ENCODE data around the gene CD48.
"Not testable (repeated sequence)": the region's sequence is repeated elsewhere in the genome, so short reads cannot be mapped to it uniquely, and the experiment has no call there.

The CD48 gene

GRCh38 chr1:160712525-160713080 is 981 bp upstream of the CD48 start:
- not testable (repeated sequence) for DNase-seq (ENCODE audit: low spot score)

DNA sequence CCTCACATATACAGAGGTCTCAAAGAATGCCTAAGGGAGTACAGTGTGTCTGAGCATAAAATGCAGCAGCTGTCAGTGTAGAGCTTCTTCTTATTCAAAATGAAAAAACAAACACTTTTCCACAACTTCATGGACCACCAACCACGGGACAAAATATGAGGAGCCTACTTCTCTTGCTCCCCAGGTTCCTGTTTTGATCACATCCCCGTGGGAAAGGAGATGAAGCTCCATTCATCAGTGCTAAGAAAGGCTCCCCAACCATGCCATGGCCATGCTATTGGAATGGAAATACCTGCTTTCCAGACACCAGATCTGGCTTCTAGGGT is 383 bp downstream of the CD48 start:
- DNase-seq (ENCODE audit: low spot score), result no peak

DNA sequence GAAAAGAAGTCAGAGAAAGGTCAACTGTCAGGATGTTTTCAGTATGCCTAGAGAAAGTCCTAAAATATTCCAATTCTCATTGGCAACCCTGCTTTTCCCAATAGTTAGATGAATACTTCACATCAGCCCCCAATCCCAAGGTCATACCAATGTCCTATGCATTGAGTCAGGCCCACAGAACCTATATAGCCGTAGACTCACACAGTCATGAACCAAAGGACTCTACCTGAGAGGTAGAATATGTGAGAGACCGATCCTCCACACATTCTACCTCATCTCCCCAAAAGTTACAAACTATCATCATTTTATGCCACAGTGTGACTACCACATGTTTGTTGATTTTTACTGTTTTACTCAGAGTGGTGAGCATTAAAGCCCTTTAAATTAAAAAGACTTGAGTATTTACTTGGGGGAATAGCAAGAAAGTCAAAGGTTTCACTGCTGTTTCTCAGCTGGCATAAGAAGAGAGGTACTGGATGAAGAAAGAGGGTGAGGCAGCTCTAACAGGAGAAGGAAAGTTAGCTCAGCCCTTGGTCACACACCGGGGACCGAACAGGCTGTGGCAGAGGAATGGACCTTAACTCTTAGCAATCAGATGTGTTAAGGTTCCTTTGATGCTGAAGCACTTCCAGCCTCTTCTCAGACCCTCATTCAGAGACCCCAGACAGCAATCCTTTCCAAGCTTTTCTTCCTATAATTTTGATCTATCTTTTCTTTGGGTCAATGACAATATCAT is 937 bp downstream of the CD48 start:
- no peak for DNase-seq (ENCODE audit: low spot score)

GRCh38 chr1:160709715-160710114 is 1.9 kb downstream of the CD48 start:
- DNase-seq (ENCODE audit: low spot score), result no peak

GRCh38 chr1:160708801-160709200 is 2.8 kb downstream of the CD48 start:
- DNase-seq (ENCODE audit: low spot score), result no peak

DNA sequence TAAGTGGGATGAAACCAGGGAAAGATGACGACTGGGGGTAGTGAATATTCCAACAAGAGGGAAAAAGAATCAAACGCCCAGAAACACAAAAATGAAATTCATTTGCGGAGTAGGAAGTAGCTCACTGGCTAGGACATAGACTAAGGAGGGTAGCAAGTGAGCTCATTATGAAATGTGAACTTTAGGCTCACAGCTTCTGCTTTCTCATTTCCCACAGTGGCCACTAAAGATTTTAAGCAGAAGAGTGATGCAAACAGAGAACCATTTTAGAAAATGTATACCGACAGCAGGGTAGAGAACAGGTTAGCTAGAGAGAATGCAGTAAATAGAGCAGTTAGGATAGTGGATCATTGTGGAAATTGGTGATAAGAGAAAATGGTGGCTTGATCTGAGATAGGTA is 3.5 kb downstream of the CD48 start:
- no peak for DNase-seq (ENCODE audit: low spot score)

DNA sequence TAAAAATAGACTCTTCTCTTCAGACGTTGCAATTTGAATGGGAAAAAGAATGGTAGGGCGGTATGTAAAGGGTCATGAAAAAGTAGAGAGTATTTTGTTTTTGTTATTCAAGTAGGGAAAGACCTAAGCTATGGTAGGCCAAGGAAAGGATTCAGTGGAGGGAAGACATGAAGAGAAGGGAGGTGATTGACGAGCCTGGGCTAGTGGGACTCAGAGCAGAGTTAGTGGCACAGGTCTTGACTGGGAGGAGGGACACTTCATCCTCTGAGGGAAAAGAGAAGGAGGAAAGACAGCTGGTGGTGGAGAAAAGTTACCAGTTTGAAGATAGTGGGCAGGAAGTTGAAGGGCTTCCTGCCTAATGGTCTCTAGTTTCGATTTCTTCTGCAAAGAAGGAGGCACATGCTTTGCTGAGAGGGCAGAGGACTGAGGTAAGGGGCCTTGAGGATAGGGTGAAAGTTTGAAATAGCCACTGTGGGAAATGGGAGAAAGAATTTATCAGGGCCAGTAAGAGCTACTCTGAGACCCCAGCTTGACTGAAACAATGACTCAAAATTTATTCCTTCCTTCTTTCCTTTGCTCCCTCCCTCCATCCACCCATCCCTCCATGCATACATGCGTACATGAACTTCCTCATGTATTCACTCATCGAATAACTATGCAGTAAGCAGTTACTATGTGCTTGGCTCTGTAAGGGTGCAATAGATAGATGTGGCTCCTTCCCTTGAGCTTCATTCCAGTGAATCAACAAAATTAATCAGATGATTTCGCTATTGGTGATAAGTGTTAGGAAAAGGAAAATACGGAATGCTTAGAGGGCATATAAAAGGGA is 4.2 kb downstream of the CD48 start:
- DNase-seq (ENCODE audit: low spot score), result no peak

- DNase-seq (ENCODE audit: low spot score), result no peak
Observed at GRCh38 chr1:160706526-160707235, 4.9 kb downstream of the CD48 start.

DNA sequence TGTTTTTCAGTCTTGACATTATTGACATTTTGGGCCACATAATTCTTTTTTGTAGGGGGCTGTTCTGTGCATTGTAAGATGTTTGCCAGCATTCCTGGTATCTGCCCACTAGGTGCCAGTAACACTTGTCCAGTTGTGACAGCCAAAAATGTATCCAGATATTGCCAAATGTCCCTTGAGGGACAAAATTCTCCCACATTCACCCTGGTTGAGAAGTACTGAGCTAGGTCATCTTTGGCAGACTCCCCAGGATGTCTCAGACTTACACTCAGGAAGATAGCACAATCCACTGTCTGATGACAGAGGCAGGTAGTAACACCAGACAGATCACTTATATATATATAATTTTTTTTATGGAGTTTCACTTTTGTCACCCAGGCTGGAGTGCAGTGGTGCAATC is 5.9 kb downstream of the CD48 start:
- no peak for DNase-seq (ENCODE audit: low spot score)

- DNase-seq (ENCODE audit: low spot score), result not testable (repeated sequence)
Observed at GRCh38 chr1:160705212-160705621, 6.4 kb downstream of the CD48 start.

DNA sequence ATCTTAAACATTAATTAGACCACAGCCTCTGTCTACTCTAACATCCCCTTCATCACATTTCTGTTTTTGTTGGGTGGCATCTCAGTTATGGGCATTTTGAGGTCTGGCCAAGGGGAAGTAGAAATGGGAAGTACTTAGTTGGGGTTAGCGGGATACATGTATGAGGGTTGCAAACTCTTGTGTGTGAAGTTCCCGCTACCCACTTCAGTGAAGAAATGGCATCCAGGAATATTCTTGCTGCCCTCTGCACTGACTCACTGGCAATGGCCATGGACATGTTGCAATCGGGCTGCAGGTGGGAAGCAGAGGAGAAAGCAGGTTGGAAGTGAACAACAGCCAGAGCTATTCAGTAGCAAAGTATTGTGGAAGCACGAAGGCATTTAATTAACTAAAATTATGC is 7.4 kb downstream of the CD48 start:
- DNase-seq (ENCODE audit: low spot score), result no peak

GRCh38 chr1:160702100-160702499 is 9.5 kb downstream of the CD48 start:
- DNase-seq (ENCODE audit: low spot score), result no peak

- not testable (repeated sequence) for DNase-seq (ENCODE audit: low spot score)
Observed at GRCh38 chr1:160692390-160692789, 19.2 kb downstream of the CD48 start.

DNA sequence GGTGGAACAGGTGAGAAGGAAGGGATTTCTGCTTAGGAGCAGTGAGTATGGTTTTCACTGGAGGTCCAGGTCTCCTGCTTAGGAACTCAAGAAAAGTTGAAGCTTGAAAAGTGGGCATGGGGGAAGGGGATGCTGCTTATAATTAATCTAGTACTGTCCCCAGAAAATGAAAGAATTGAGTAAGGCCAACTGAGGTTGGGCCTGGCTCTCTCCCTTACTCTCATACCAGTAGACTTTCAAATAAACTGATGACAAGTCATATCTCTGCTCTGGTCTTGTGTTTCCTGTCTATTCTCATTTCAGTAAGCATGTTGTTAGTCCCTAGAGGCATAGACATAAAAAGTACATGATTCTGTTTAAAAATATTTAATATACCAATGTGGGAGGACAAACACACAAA is 26.4 kb downstream of the CD48 start:
- no peak for DNase-seq (ENCODE audit: low spot score)

DNA sequence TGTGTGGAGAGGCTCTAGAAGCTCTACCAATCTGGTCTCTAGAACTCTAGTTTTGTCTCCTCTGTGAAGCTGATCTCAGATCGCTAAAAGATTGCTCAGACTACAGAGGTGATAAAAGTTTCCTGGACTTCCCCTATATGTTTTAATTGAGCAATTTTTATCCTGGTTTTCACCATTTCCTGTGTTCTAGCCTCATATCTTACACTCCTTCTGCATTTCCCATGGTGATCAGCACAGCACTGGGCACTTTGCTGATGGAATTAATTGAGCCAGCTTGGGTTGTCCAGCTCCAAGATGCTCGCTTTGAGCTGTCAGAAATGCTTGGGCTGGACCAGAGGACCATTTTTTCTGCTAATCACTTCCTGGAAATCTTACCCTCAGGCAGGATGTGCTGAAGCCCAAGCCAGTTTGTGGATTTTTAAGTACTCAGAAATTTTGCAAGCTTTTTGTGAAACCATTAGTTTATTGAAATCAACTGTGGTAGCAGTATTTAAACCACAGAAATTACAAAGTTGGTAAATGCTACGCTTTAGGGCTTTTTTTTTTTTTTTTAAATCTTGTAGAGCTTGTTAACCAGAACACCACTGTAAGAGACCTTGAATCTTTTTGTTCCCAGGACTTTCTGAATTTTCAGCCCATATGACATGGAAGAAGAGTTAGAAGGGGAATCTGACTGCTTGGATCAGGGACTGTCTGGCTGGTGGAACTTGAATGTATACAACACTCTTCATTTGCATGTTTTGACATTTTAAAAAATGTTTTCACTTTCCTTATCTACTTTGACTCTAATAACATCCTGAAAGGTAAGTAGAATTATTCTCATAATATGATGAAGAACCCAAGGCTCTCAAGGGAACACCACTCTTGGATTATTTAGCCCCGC is 28.4 kb downstream of the CD48 start:
- no peak for DNase-seq (ENCODE audit: low spot score)

DNA sequence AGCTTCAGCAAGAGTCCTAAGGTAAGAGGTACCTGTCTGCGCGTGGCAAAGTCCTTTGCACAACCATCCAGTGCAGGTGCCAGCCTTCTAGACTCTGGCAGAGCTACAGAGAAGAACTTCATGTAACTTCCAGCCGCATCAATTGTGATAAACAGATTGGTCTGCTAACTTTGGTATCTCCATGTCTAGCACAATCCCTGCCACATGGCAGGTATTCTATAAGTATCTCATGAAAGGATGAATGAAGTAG is 29.8 kb downstream of the CD48 start:
- DNase-seq (ENCODE audit: low spot score), result no peak

- peak; percentile 72 for DNase-seq (ENCODE audit: low spot score)
Observed at GRCh38 chr1:160681066-160681890, 30.3 kb downstream of the CD48 start.

GRCh38 chr1:160680399-160680798 is 31.2 kb downstream of the CD48 start:
- DNase-seq (ENCODE audit: low spot score), result no peak

DNA sequence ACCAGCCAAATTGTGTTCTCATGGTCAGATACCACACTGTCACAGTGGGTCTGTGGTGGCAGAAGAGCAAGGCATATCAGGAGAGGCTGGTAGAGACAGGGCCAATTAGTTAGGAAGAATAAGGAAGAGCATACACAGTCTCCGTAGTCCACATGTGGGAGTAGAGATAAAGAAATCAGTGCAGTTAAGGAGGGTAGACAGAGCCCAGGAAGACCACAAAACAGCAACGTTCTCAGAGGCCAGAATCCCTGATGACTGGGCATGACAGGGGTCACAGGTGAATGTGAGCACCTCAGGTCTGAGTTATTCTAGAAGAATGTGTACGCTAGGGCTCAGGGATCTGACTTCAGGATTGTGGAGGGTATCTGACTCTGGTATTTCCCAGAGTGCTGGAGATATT is 31.7 kb downstream of the CD48 start:
- DNase-seq (ENCODE audit: low spot score), result no peak

GRCh38 chr1:160676869-160677597 is 34.6 kb downstream of the CD48 start:
- DNase-seq (ENCODE audit: low spot score), result no peak

Data from D341Med (cell line).